Astrocyte (in vitro differentiated cells and primary cell): ENCODE results near the gene CRYZ.

Source experiments
- CTCF ChIP-seq: IDR thresholded peaks from 2 replicates; pipeline ENCODE4 v1.5.1; 2011; ENCODE audit warnings: low read depth, mild to moderate bottlenecking, inconsistent platforms, low read length, moderate library complexity; ENCODE audit not compliant: insufficient read depth
- EZH2 ChIP-seq: IDR thresholded peaks from 2 replicates; pipeline ENCODE4 v1.6.1; 2012; ENCODE audit warnings: mild to moderate bottlenecking, low read length, inconsistent platforms; ENCODE audit not compliant: insufficient read depth

GRCh38 chr1:74713849-74714248 lies 19.0 kb downstream of the CRYZ start:
- TF ChIP-seq CTCF = no peak
- no peak for TF ChIP-seq EZH2
